ENCODE data around the gene DRAXIN. TPM values are rescaled to one million over a fixed set of nuclear protein-coding genes. Genes with fewer than 3 reads are reported as not detected.
A peak's percentile ranks its signal among the peaks of the same experiment; 100 is the strongest.

Gene DRAXIN
- total and polyA plus RNA-seq, 11 donors = 0.03 to 0.29 (median 0.10) TPM; not detected in 4

DNA sequence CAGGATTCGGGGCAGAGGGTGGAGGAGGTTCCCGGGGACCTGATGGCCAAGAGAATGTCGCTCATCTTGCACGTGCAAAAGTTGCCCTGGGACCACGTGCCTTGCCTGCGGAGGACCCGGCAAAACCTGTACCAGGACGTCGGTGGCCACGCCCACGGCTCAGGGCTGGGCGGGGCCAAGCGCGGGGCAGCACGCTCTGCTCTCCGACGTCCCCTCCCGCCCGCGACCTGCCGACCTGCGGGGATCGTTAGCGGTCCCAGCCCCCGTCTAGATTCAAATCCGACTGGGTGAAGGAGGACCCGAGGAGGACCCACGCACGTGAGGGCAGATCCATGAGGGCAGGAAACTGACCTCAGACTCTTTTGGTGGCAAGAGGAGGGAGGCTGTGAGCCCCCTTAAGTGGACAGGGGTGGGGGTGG is 70.5 kb downstream of the DRAXIN start, which contains the start of gene C1orf167:
Gene C1orf167 (plus strand): TSS at position 206 of the 419 bp plus-strand sequence. CDS start 2,208 bp downstream, outside the sequence.
- no peak within 1 kb of the TSS for H3K27ac ChIP-seq
- H3K27me3 ChIP-seq = peaks cover 6 to 21% (median 14%) of the 10 kb centered on the region in 9 donors
- no peaks in the 10 kb centered on the region for H3K36me3 ChIP-seq
- H3K9me3 ChIP-seq = no peaks in the 10 kb centered on the region
- 6 to 13% (median 7%) methylated on average over 17 to 29 of the region's 29 CpGs for WGBS, 4 donors
- H3K4me1 ChIP-seq = peaks cover 0 to 6% (median 0%) of the 10 kb centered on the region in 12 donors
- ATAC-seq (peak in 3 of 4 donors; percentile 20 to 26 (median 20)), DNase-seq (no peak)
- TF ChIP-seq POLR2A (IDR thresholded peaks at IDR 0.05) = no peak
- TF ChIP-seq, protein P1, sequence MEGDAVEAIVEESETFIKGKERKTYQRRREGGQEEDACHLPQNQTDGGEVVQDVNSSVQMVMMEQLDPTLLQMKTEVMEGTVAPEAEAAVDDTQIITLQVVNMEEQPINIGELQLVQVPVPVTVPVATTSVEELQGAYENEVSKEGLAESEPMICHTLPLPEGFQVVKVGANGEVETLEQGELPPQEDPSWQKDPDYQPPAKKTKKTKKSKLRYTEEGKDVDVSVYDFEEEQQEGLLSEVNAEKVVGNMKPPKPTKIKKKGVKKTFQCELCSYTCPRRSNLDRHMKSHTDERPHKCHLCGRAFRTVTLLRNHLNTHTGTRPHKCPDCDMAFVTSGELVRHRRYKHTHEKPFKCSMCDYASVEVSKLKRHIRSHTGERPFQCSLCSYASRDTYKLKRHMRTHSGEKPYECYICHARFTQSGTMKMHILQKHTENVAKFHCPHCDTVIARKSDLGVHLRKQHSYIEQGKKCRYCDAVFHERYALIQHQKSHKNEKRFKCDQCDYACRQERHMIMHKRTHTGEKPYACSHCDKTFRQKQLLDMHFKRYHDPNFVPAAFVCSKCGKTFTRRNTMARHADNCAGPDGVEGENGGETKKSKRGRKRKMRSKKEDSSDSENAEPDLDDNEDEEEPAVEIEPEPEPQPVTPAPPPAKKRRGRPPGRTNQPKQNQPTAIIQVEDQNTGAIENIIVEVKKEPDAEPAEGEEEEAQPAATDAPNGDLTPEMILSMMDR (IDR thresholded peaks at IDR 0.05) = no peak
- intact Hi-C loops (cut with DNase I) = no loop called here
- H3K4me3 ChIP-seq = no peak within 1 kb of the TSS

DNA sequence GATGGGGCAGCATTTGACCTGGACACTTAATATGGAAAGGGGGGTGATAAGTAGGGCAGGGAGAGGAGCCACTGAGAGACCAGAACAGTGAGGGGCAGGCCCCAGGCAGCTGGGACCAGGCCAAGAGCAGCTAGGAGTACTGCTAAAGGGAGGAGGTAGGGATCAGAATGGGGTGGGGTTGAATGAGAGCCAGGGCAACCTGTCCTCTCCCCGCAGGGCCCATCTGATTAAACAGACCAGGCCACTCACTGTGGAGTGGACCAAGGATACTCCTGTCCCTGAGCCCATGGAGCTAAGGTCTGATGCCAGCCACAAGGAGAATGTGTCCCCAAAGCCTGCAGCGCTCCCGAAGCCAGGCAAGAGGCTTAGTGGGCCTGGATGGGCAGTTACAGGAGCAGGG is 72.6 kb downstream of the DRAXIN start:
- no peak for ATAC-seq
- Histone ChIP-seq H3K27ac (no peak overlapping the region), H3K4me1 (peaks cover 0 to 15% (median 6%) of the 10 kb centered on the region in 12 donors), H3K4me3 (no peak overlapping the region), H3K27me3 (peaks cover 6 to 21% (median 14%) of the 10 kb centered on the region in 9 donors), H3K36me3 (no peaks in the 10 kb centered on the region), H3K9me3 (no peaks in the 10 kb centered on the region)
- 74 to 89% (median 82%) methylated on average over 3 of the region's 3 CpGs for WGBS, 4 donors
- no peak for DNase-seq
- TF ChIP-seq POLR2A (IDR thresholded peaks at IDR 0.05) = no peak
- TF ChIP-seq, protein P1 (IDR thresholded peaks at IDR 0.05) = no peak
- intact Hi-C loops (cut with DNase I) = no loop called here

GRCh38 chr1:11764519-11764918 is 73.0 kb downstream of the DRAXIN start:
- 84 to 92% (median 87%) methylated on average over 3 to 7 of the region's 7 CpGs for WGBS, 4 donors
- H3K9me3 ChIP-seq = no peaks in the 10 kb centered on the region
- H3K4me1 ChIP-seq = peaks cover 0 to 15% (median 6%) of the 10 kb centered on the region in 12 donors
- DNase-seq (no peak), ATAC-seq (no peak)
- peaks cover 6 to 21% (median 14%) of the 10 kb centered on the region in 9 donors for H3K27me3 ChIP-seq
- intact Hi-C loops (cut with DNase I) = no loop called here
- no peak overlapping the region for H3K4me3 ChIP-seq
- H3K36me3 ChIP-seq = no peaks in the 10 kb centered on the region
- no peak overlapping the region for H3K27ac ChIP-seq
- TF ChIP-seq, protein P1 (IDR thresholded peaks at IDR 0.05) = no peak
- no peak for TF ChIP-seq POLR2A (IDR thresholded peaks at IDR 0.05)

- DNase-seq (no peak), ATAC-seq (no peak)
- Histone ChIP-seq H3K36me3 (no peaks in the 10 kb centered on the region), H3K9me3 (no peaks in the 10 kb centered on the region), H3K4me3 (no peak overlapping the region), H3K4me1 (peaks cover 0 to 15% (median 6%) of the 10 kb centered on the region in 12 donors), H3K27ac (no peak overlapping the region), H3K27me3 (peaks cover 6 to 21% (median 14%) of the 10 kb centered on the region in 9 donors)
- intact Hi-C loops (cut with DNase I) = no loop called here
- WGBS, 4 donors = 90 to 92% (median 91%) methylated on average over 8 to 19 of the region's 19 CpGs
- no peak for TF ChIP-seq POLR2A (IDR thresholded peaks at IDR 0.05)
- TF ChIP-seq, protein P1 (IDR thresholded peaks at IDR 0.05) = no peak
These were observed 74.3 kb downstream of the DRAXIN start for GRCh38 chr1:11765661-11766428.

All from heart left ventricle (tissue), 16 donors.